Measurements from ENCODE around the gene CFD. TPM values are rescaled to one million over a fixed set of nuclear protein-coding genes. Genes with fewer than 3 reads are reported as not detected.

CFD gene
- total and polyA plus RNA-seq, 8 donors, result 36.6 to 1,275 (median 129) TPM

DNA sequence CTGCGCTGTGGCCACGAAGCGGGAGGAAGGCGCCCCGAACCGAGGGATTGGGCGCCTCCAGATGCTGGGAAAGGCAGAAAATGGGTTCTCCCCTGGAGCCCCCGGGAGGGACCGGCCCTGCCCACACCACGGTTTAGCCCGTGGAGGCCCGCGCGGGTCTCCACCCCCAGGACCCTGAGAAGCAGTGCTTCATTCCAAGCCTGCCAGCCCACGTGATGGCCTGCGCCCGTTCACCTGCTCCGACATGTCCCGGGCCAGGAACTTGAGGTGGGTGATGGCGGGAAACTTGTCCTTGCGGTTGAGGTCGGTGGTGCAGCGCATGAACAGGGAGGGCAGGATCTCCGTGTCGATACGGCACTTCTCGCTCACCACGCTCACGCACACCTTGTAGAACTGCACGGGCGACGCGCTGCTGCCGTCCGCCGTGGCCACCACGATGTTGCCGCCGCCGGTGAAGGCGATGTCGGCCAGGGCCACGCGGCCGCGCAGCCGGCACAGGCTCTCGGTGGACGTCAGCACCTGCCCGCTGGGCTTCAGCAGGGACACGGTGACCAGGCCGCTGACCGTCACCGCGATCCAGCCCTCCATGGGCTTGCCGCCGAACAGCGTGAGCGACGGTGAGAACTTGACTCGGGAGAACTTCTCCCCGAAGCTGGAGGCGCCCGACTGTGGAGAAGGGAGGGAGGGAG is 26.2 kb downstream of the CFD start:
- peaks cover 57 to 100% (median 99%) of the 10 kb centered on the region in 4 donors for H3K36me3 ChIP-seq
- TF ChIP-seq POLR2AphosphoS5 (IDR thresholded peaks at IDR 0.05) (no peak), POLR2A (IDR thresholded peaks at IDR 0.05) (no peak), EP300 (IDR thresholded peaks at IDR 0.05) (no peak)
- TF ChIP-seq, protein P1, sequence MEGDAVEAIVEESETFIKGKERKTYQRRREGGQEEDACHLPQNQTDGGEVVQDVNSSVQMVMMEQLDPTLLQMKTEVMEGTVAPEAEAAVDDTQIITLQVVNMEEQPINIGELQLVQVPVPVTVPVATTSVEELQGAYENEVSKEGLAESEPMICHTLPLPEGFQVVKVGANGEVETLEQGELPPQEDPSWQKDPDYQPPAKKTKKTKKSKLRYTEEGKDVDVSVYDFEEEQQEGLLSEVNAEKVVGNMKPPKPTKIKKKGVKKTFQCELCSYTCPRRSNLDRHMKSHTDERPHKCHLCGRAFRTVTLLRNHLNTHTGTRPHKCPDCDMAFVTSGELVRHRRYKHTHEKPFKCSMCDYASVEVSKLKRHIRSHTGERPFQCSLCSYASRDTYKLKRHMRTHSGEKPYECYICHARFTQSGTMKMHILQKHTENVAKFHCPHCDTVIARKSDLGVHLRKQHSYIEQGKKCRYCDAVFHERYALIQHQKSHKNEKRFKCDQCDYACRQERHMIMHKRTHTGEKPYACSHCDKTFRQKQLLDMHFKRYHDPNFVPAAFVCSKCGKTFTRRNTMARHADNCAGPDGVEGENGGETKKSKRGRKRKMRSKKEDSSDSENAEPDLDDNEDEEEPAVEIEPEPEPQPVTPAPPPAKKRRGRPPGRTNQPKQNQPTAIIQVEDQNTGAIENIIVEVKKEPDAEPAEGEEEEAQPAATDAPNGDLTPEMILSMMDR (IDR thresholded peaks at IDR 0.05), result no peak
- DNase-seq, result no peak
- no peak overlapping the region for H3K4me3 ChIP-seq
- no peaks in the 10 kb centered on the region for H3K27me3 ChIP-seq
- no peak overlapping the region for H3K27ac ChIP-seq
- 95 to 98% (median 96%) methylated on average over 52 to 64 of the region's 64 CpGs for WGBS, 5 donors
- H3K9me3 ChIP-seq, result no peaks in the 10 kb centered on the region
- peaks cover 0 to 2% (median 0%) of the 10 kb centered on the region in 4 donors for H3K4me1 ChIP-seq
- intact Hi-C loops (cut with DNase I; ENCODE audit: low total_unique reads), result no loop called here

DNA sequence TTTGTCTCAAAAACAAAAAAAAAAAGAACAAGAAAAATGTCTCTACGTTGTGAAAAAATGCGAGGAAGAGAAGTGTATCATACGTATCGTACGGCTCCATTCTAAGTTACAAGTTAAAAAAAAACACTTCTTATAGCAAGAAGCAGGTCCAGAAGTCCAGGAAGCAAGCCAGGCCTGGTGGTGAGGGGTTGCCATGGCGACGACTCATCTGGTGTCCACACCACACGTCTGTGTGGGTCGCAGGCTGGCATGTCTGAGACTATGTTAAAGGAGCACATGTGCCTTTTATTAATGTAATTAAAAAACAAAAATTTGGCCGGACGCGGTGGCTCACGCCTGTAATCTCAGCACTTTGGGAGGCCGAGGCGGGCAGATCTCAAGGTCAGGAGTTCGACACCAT is 27.6 kb downstream of the CFD start:
- WGBS, 5 donors, result 83 to 88% (median 86%) methylated on average over 16 of the region's 16 CpGs
- Histone ChIP-seq H3K36me3 (peaks cover 44 to 90% (median 89%) of the 10 kb centered on the region in 4 donors), H3K4me1 (peaks cover 3 to 16% (median 12%) of the 10 kb centered on the region in 4 donors), H3K4me3 (no peak overlapping the region), H3K9me3 (no peaks in the 10 kb centered on the region), H3K27ac (no peak overlapping the region), H3K27me3 (no peaks in the 10 kb centered on the region)
- peak in 1 of 2 donors; percentile 55 for DNase-seq
- intact Hi-C loops (cut with DNase I; ENCODE audit: low total_unique reads), result no loop called here
- no peak for TF ChIP-seq POLR2AphosphoS5 (IDR thresholded peaks at IDR 0.05)

DNA sequence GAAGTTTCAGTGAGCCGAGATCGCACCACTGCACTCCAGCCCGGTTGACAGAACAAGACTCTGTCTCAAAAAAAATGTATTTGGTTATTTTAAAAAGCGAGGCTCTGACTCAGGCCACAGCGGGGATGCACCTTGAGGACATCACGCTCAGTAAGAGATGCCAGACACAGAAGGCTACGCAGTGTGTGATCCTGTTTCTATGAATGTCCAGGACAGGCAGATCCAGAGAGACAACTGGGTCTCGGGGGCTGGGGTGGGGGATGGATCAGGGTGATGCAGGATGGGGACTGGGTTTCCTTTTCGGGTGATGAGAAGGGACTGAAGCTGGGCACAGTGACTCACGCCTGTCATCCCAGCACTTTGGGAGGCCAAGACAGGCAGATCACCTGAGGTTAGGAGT is 28.1 kb downstream of the CFD start:
- Histone ChIP-seq H3K4me3 (no peak overlapping the region), H3K4me1 (peaks cover 5 to 19% (median 15%) of the 10 kb centered on the region in 4 donors), H3K36me3 (peaks cover 39 to 85% (median 84%) of the 10 kb centered on the region in 4 donors), H3K27me3 (no peaks in the 10 kb centered on the region), H3K27ac (no peak overlapping the region), H3K9me3 (no peaks in the 10 kb centered on the region)
- intact Hi-C loops (cut with DNase I; ENCODE audit: low total_unique reads), result no loop called here
- DNase-seq, result no peak
- 94 to 96% (median 95%) methylated on average over 10 of the region's 10 CpGs for WGBS, 5 donors
- TF ChIP-seq POLR2AphosphoS5 (IDR thresholded peaks at IDR 0.05) (no peak), EP300 (IDR thresholded peaks at IDR 0.05) (no peak), POLR2A (IDR thresholded peaks at IDR 0.05) (no peak)
- TF ChIP-seq, protein P1 (IDR thresholded peaks at IDR 0.05), result no peak

DNA sequence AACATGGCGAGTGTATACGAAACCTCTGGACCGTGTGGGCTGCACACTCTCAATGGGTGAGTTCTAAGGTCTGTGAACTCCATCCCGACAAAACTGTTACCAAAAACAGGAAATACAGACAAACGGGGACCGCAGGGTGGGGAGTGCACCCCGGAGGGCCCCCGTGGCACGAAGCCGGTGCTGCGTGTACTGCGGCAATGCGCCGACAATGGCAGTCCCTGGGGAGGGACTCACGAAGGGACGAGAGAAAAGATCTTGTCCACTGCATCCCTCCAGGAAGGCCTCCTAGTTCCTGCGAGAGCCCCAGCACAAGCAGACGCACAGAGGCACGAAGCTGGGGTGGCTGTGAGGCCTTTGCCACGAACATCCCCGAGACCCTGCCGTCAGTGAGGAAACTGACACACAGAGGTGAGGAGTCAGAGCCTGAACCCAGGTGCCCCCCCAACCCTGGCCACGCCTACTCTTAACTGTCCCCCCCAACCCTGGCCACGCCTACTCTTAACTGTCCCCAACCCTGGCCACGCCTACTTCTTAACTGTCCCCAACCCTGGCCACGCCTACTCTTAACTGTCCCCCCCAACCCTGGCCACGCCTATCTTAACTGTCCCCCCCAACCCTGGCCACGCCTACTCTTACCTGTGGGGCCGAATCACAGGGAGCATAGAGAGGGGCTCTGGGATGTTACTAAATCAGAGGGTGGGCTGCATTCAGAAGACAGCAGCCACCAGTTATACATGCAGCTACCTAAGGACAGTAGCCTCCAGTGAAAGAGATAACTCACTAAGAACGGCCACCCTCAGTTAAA is 29.3 kb downstream of the CFD start:
- TF ChIP-seq POLR2A (IDR thresholded peaks at IDR 0.05) (no peak), POLR2AphosphoS5 (IDR thresholded peaks at IDR 0.05) (no peak), EP300 (IDR thresholded peaks at IDR 0.05) (no peak)
- TF ChIP-seq, protein P1 (IDR thresholded peaks at IDR 0.05), result no peak
- intact Hi-C loops (cut with DNase I; ENCODE audit: low total_unique reads), result no loop called here
- H3K36me3 ChIP-seq, result peaks cover 31 to 73% (median 72%) of the 10 kb centered on the region in 4 donors
- no peak for DNase-seq
- no peak overlapping the region for H3K4me3 ChIP-seq
- H3K27me3 ChIP-seq, result no peaks in the 10 kb centered on the region
- H3K27ac ChIP-seq, result no peak overlapping the region
- H3K9me3 ChIP-seq, result no peaks in the 10 kb centered on the region
- peaks cover 5 to 24% (median 15%) of the 10 kb centered on the region in 4 donors for H3K4me1 ChIP-seq
- 86 to 91% (median 89%) methylated on average over 24 to 30 of the region's 30 CpGs for WGBS, 5 donors
